Endothelial cell of umbilical vein (primary cell): ENCODE results near the gene TLR5.

Experiments
- CTCF ChIP-seq, 2 donors: IDR thresholded peaks; 1 replicate in 1 of 2; 2 replicates in 1 of 2; pipeline ENCODE4 v1.5.1; 2011; ENCODE audit warnings: low read length in 2 of 2, mild to moderate bottlenecking in 2 of 2, moderate library complexity in 2 of 2, control low read depth in 1 of 2, inconsistent platforms in 1 of 2, low read depth in 1 of 2; ENCODE audit not compliant: insufficient read depth in 1 of 2; ENCODE audit errors: extremely low read depth in 1 of 2
- EZH2 ChIP-seq: IDR thresholded peaks from 2 replicates; pipeline ENCODE4 v1.6.1; 2012; ENCODE audit warnings: borderline replicate concordance, low read depth, mild to moderate bottlenecking, moderate library complexity, low read length, inconsistent platforms; ENCODE audit not compliant: severe bottlenecking

GRCh38 chr1:223129229-223129901 lies 13.7 kb downstream of the TLR5 start:
- no peak for TF ChIP-seq EZH2
- peak; percentile 94 to 96 for TF ChIP-seq CTCF (IDR thresholded peaks at IDR 0.05; ENCODE audit: extremely low read depth in 1 of 2, insufficient read depth in 1 of 2, low read depth in 1 of 2, low read length in 2 of 2)
